ENCODE results near the gene LEMD2.
"Not testable (repeated sequence)": the region's sequence is repeated elsewhere in the genome, so short reads cannot be mapped to it uniquely, and the experiment has no call there.

Gene LEMD2

DNA sequence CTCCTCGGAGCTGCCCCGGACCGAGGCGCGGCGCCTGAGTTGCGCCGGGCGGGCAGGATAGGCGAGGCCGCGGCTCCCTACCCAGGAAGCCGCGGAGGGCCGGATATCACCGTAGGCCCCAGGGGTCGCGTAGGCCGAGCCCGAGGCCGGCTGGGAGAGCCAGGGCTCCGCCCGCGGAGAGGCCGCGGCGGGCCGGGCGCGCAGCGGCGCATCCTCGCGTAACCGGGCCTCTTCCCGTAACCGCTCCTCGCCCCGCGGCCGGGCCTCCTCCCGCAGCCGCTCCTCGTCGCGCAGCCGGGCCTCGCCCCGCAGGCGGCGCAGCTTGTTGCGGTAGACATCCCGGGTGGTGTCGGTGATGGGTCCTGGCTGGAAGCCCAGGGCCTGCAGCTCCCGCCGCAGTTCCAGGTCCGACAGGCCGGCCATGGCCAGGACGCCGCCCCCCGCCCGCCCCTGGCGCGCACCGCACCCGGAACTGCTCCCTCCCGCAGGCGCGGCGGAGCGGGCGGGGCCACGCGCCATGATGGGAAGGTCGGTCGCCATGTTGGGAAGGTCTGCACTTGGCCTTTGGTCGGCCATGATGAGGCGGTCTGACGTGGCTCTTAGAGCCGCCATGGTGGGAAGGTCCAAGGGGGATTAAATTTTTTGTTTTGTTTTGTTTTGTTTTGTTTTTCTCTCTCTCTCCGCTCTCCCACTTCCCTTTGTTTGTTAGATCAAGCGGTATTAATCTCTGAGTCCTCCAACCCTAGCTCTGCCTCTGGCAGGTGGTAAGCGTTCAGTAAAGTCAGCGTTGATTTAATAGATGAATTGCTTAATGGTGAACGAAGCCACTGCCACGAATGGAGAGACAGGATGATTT lies at the start of gene LEMD2:
Gene LEMD2 (minus strand): TSS at position 437 of the 856 bp plus-strand sequence. CDS start 14 bp downstream, at position 423.
- peak; percentile 82 for DNase-seq

GRCh38 chr6:33837971-33838665 lies 49.2 kb upstream of the LEMD2 start:
- no peak for DNase-seq

- DNase-seq, result no peak
Observed at GRCh38 chr6:33836806-33837469, 48.0 kb upstream of the LEMD2 start.

DNA sequence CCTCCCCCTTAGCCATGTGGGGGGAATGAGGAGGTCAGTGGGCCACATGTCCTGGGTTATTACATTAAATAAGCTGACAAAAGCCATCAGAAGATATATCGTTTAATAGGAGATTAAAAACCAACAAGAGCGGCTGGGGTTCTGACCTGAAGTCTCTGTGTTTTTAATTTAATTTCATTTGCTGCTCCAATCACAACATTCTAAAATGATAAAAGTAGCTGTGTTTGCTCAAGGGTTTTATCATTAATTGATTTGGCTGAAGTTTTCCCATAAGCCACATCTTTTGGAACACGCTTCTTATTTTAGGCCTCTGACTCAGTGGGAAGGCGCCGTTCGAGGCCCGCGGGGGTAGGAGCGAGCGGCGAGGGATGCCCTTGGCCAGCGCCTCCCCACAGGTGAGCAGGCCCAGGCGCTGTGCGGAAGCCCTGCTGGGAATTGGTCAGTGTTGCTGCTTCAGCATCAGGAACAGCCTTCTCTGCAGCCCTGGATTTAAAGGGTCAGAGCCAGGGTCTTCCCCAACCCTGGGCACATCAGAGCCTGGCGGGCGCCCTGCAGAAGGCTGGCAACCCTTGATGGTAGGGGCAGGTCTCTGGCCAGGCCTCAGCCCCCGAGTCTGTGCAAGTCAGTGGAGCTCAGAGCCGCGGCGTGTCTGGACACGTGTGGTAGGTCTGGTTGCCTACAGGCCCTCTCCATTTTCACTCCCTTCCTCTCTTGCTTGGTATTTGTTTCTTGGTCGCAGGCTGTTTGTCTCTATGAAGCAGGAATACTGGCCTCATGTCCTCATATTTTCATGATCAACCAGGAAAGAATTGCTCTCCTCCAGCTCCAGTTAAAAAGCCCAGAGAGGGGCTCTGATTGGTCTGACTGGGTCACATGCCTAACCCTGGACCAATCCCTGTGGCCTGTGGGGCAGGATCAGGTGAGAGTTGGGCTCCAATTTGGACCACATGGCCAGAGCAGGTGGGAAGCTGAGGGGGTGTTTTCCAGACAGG lies 45.8 kb upstream of the LEMD2 start:
- no peak for DNase-seq

DNA sequence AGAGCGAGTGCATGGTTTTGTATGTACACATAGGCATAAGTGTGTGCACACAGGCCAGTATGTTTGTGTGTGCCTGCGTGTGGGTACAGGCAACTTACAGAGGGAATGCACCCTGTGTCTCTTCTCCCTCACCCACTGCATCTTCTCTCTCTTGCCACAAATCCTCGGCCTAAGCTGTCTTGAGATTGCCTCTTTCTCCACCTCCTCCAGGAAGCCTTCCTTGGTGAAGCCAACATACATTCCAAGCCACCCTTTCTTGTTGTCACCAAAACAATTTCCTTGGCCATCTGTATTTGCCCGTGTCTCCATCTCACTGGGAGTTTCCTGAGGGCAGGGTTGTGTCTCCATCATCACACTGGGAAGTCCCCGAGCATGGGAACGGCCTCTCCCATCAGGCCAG lies 44.7 kb upstream of the LEMD2 start:
- DNase-seq, result no peak

DNA sequence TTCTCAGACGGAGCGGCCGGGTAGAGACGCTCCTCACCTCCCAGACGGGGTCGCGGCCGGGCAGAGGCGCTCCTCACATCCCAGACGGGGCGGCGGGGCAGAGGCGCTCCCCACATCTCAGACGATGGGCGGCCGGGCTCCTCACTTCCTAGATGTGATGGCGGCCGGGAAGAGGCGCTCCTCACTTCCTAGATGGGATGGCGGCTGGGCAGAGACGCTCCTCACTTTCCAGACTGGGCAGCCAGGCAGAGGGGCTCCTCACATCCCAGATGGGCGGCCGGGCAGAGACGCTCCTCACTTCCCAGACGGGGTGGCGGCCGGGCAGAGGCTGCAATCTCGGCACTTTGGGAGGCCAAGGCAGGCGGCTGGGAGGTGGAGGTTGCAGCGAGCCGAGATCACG lies 43.9 kb upstream of the LEMD2 start:
- DNase-seq, result not testable (repeated sequence)

GRCh38 chr6:33831725-33832124 lies 42.8 kb upstream of the LEMD2 start:
- DNase-seq, result not testable (repeated sequence)

- no peak for DNase-seq
Observed at GRCh38 chr6:33830635-33831240, 41.8 kb upstream of the LEMD2 start.

- DNase-seq, result no peak
Observed at GRCh38 chr6:33828764-33829731, 40.1 kb upstream of the LEMD2 start.

DNA sequence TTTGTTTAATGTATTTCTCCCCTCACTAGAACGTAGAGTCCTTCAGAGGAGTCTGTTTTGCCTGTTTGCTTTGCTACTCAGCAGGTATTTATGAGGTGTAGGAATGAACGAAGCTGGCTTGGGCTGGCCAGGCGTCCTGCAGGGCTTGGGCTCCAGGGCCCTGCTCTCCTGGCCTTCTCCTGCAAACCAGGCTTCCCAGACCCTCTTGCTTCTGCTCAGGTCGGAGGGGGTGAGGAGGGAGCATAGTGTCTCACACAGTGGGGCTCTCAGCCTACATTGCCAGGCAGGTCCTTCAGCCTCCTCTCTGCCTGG lies 39.5 kb upstream of the LEMD2 start:
- DNase-seq, result no peak

- DNase-seq, result no peak
Observed at GRCh38 chr6:33827546-33828451, 38.9 kb upstream of the LEMD2 start.

DNA sequence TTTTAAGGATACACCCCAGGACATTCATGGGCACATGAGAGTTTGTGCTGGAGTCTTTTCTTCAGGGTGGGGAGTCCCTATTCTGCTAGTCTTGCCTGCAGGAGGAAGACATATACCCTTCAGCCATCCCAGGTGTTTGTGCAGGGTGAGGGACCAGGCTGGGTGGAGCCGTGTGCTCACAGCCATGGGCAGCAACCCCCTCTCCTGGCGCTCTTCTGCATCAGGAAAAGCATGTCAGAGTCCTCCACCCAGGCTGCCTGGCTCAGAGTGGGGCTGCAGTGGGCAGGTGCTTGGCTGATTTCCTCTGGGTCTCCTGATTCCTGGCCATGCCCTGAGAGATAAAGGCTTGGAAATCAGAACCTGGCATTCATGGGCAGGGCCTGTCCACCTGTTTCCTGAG lies 37.6 kb upstream of the LEMD2 start:
- no peak for DNase-seq

GRCh38 chr6:33824461-33825154 lies 35.7 kb upstream of the LEMD2 start:
- DNase-seq, result no peak

DNA sequence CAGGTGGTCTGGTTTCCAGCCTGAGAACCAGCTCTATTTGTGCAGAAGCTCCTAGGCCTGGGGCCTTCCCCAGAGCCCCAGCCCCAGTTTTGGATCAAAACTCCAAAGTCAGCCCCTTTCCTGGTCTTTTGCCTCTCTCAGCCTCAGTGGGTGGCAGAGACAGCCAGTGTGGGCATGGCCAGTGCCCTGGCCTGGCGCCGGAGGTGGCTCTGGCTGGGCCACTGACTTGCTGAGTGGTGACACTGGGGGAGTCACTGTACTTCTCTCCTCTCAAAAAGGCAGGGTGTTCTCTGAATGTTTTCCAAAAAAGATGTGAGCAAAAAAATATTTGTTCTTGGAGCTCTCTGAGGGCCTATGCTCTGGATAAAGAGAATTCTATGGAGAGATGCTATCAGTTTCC lies 34.9 kb upstream of the LEMD2 start:
- no peak for DNase-seq

DNA sequence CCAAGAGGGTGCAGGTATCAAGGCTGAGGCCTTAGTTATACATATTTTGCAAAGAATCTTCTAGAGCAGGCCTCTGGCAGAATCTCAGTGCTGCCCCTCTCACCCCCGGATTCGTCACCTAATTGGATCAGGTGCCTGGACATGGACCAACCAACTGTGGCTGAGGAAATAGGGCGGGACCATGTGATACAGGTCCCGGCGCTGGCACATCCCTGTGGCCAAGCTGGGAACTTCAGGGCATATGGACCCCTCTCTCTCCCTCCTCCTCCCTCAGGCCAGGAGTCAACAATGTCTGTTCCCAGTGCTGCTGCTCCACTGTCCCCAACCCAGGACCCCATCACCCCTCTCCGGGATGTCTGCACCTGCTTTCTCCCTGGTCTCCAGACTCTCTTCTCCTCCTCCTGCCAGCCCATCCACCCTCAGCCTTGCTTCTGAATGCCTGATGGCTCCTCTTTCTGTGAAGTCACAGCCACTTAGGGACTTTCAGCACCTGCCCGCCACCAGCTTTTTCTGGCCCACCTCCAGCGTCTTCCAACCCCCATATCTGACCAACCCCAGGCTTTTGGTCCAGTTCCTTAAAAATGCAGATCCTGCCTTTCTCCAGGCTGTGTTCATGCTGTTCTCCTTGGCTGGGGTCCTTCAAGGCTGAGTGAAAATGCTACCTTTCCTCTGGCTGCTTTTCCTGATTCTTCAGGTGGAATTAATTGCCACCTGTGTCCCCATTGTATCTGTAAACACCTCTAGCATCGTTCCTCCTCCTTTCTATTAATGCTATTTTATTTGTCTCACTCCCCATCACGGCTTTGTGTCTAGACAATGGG lies 33.9 kb upstream of the LEMD2 start:
- DNase-seq, result no peak

DNA sequence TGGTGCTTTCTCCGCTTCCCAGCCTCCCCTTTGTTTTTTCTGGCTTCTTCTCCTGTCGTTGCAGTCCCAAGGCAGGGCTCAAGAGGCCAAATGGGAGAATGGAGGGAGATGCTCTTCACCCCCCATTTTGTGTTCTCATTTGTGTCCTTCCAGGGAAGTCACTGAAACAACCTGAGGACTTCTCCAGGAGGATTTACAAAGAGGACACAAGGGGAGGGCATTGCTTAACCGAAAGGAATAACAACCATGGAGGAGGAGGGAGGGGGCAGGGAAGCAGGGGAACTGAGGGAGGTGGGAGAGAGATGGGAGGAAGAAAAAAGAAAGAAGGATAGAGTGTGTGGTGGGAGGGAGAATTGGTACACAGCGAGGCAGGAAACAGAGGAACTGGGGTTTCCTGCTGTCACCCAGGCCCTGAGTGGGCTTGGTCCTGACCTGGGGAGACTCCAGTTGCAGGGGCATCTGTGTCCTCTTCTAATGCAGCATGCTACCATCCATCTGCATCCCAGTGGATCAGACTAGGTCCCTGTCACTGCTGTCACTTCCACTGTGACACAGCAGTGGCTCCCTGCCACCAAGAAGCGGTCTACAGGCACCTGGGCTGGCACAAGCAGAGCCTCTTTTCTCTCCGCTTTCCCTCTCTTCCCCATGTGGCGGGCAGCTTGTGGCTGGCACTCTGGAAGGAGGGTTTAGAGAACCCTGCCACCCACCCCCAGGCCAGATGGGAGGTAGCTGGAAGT lies 32.0 kb upstream of the LEMD2 start:
- DNase-seq, result no peak

DNA sequence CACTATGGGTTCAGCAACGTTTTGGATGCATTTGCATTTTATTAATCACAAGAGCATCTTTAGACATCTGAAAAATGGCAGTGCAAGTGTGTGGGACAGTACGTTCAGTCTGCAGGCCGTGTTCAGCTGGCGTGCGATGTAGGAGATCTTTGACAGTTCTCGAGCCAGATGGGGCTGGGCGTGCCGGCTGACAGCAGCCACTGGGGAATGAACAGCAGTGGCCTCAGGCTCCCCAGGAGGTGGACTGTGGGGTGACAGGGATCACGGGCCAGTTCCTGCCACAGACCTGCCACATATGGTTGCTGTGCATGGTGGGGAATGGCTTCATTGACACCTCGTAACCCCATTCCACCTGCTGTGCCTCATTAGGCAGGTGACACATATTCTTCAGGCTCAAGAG lies 31.3 kb upstream of the LEMD2 start:
- no peak for DNase-seq

- DNase-seq, result no peak
Observed at GRCh38 chr6:33819021-33819420, 30.1 kb upstream of the LEMD2 start.

Measured in NCI-H748 treated with DMSO at 0.1 percent for 48 hours (cell line).